GM23248 (cell line): ENCODE data around the gene STX16.

ENCODE experiments used
- EZH2 ChIP-seq: fragments of 200-600 bp; sonication (generic); IDR thresholded peaks from 2 replicates; pipeline ENCODE4 v1.6.1; 2018; ENCODE audit warnings: antibody characterized with exemption, mild to moderate bottlenecking; ENCODE audit not compliant: insufficient read depth, poor library complexity, severe bottlenecking
- EZH2phosphoT487 ChIP-seq: fragments of 200-600 bp; sonication (generic); IDR thresholded peaks from 2 replicates; pipeline ENCODE4 v1.6.1; 2018; ENCODE audit warnings: antibody characterized with exemption, moderate library complexity, mild to moderate bottlenecking, low read depth; ENCODE audit not compliant: insufficient read depth

DNA sequence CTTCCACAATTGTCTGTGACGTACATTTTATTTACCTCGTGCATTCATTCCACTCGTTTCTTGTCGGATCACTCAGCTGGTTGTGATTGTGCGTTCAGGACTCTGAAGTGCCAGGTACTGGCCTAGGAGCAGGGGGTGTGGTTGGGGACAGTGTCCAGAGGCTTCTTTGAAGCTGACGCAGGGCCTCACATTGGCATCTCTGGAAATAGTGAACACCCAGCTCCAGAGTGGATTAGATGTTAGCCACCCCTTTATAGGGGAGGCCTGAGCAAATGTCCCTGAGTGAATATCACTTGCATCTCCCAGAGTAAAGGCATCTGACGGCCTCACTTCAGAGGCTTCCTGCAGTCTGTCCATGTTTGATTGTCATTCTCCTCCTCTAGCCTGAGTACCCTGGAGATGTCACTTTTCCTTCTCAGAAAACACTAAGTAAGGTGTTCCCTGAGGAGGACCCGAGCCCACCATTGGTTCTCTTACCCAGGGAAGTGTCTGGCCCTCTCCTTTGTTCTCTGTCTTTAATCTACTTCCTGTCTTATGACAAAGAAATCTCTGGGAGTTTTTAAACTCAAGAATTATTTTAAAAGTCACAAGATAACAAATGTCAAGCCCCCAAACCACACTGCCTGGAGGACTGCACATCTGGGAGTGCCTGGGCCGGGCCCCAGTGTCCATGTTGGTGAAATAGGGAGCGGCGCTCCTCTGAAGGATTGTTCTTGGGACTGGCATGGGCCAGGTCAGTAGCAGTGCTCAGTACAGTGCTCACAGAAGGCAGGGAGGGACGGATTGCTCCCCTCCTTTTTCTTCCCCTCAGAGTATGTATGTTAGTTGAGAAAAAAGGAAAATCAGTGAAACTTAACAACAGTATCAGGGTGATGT is 10.8 kb downstream of the STX16 start:
- no peak for TF ChIP-seq EZH2
- TF ChIP-seq EZH2phosphoT487, result no peak
